ENCODE results near the gene SETD7. TPM values are rescaled to one million over a fixed set of nuclear protein-coding genes. Genes with fewer than 3 reads are reported as not detected.
A peak's percentile ranks its signal among the peaks of the same experiment; 100 is the strongest.

Gene SETD7
- total and polyA plus RNA-seq, 2 of the 8 experiments (the other 6 are each of a cell fraction or from before 2014, with no cell fraction given): 1.5 to 4.6 TPM

GRCh38 chr4:139484783-139485311, 71.2 kb downstream of the SETD7 start:
- no peaks in the 10 kb centered on the region for H3K9me3 ChIP-seq (ENCODE audit: insufficient read depth in 2 of 2, low read depth in 1 of 2, low read length in 1 of 2)
- no peaks in the 10 kb centered on the region for H4K20me1 ChIP-seq (replicated peaks in 1 of 2; ENCODE audit: control insufficient read depth in 1 of 2, insufficient read depth in 2 of 2, low read length in 2 of 2)
- H2BK5ac ChIP-seq (ENCODE audit: low read depth, low read length): no peak overlapping the region
- ChIA-PET CTCF (ENCODE audit: partially characterized antibody) (interaction anchor here (0.9 to 1.6 kb wide), 5 partner anchors 12 to 165 kb away, joined by 3 to 6 read pairs (median 3); no protein-coding TSS in a partner anchor), POLR2A (ENCODE audit: partially characterized antibody) (no interaction called here)
- H4K91ac ChIP-seq (replicated peaks; ENCODE audit: insufficient read length, low read length): peak overlapping the region; percentile 66
- H3K79me1 ChIP-seq (ENCODE audit: low read depth, low read length): no peaks in the 10 kb centered on the region
- H4K8ac ChIP-seq (ENCODE audit: extremely low read depth, insufficient read depth, low read length): no peak overlapping the region
- H3K23me2 ChIP-seq (ENCODE audit: low read depth, low read length): no peaks in the 10 kb centered on the region
- DNase-seq (ENCODE audit: low read depth in 1 of 2, low spot score in 2 of 2) (no peak), FAIRE-seq (no peak)
- no peak overlapping the region for H3K27ac ChIP-seq (ENCODE audit: low read depth, low read length)
- WGBS, 2 experiments (ENCODE audit: extremely low coverage in 1 of 2, insufficient coverage in 1 of 2, insufficient read length in 1 of 2, insufficient replicate concordance in 2 of 2, low coverage in 1 of 2, low lambda C conversion rate in 2 of 2, missing lambda C conversion rate in 1 of 2): 84% methylated on average over 11 of the region's 11 CpGs; no CpG with 5 or more reads in 1 of the 2 experiments
- H2BK15ac ChIP-seq (ENCODE audit: low read length): no peak overlapping the region
- H3K36me3 ChIP-seq (ENCODE audit: control insufficient read depth in 2 of 4, insufficient read depth in 4 of 4, low read length in 3 of 4): no peaks in the 10 kb centered on the region
- H2BK120ac ChIP-seq (replicated peaks; ENCODE audit: low read depth, low read length): no peak overlapping the region
- H3K79me2 ChIP-seq (ENCODE audit: control insufficient read depth in 1 of 2, insufficient read depth in 2 of 2, low read length in 2 of 2): no peaks in the 10 kb centered on the region
- no peak overlapping the region for H4K5ac ChIP-seq (ENCODE audit: insufficient read length, low read depth, low read length)
- no peak overlapping the region for H3K14ac ChIP-seq (ENCODE audit: insufficient read length)
- H3K4ac ChIP-seq (replicated peaks; ENCODE audit: insufficient read length, low read depth, low read length): no peak overlapping the region
- no peak overlapping the region for H2AK5ac ChIP-seq (ENCODE audit: low read depth, low read length)
- no peaks in the 10 kb centered on the region for H3K27me3 ChIP-seq (replicated peaks in 1 of 4; ENCODE audit: control insufficient read depth in 3 of 4, extremely low read depth in 1 of 4, insufficient read depth in 3 of 4, low read length in 3 of 4)
- H3K4me2 ChIP-seq (ENCODE audit: insufficient read depth in 1 of 2, low read depth in 2 of 2, low read length in 2 of 2): no peak overlapping the region
- no peak overlapping the region for H2BK12ac ChIP-seq (ENCODE audit: low read depth, low read length)
- no peak overlapping the region for H3K18ac ChIP-seq (ENCODE audit: extremely low read depth, low read length)
- H3K4me3 ChIP-seq (ENCODE audit: extremely low read depth in 1 of 4, insufficient read depth in 2 of 4, low read depth in 3 of 4, low read length in 4 of 4): no peak overlapping the region
- no peak overlapping the region for H2AFZ ChIP-seq (ENCODE audit: low read length)
- no peak for TF ChIP-seq USF2 (IDR thresholded peaks at IDR 0.05; ENCODE audit: low read length)
- no peak for TF ChIP-seq CHD1 (IDR thresholded peaks at IDR 0.05; ENCODE audit: low read depth, low read length)
- no peak for TF ChIP-seq CTCF (IDR thresholded peaks at IDR 0.05; ENCODE audit: control extremely low read depth in 1 of 3, insufficient read depth in 1 of 3, low read depth in 1 of 3, low read length in 3 of 3)
- no peak for TF ChIP-seq CHD2 (IDR thresholded peaks at IDR 0.05; ENCODE audit: low read length)
- no peak for TF ChIP-seq RBBP5 (IDR thresholded peaks at IDR 0.05; ENCODE audit: borderline replicate concordance, low read depth, low read length)
- TF ChIP-seq RXRA (IDR thresholded peaks at IDR 0.05; ENCODE audit: insufficient read depth, low read depth, low read length): no peak
- H3K4me1 ChIP-seq (replicated peaks in 1 of 4; ENCODE audit: control insufficient read depth in 3 of 4, insufficient read depth in 4 of 4, low read length in 3 of 4): no peaks in the 10 kb centered on the region
- H3K23ac ChIP-seq (ENCODE audit: insufficient read length): no peak overlapping the region
- H3K56ac ChIP-seq (replicated peaks; ENCODE audit: insufficient read length, low read depth, low read length): no peak overlapping the region
- H3K9ac ChIP-seq (replicated peaks in 1 of 4; ENCODE audit: extremely low read depth in 1 of 4, low read depth in 3 of 4, low read length in 3 of 4): no peak overlapping the region
- H2BK20ac ChIP-seq (ENCODE audit: low read length): no peak overlapping the region

All from H1 (cell line).